HG02938 (cell line): Measurements from ENCODE around the gene LSP1.
"Not testable (repeated sequence)": the region's sequence is repeated elsewhere in the genome, so short reads cannot be mapped to it uniquely, and the experiment has no call there.

Experiments used
- ATAC-seq: cut with Tn5 transposase; IDR thresholded peaks from one replicate; pipeline ENCODE4 v1.9.1; 2021; ENCODE audit warnings: mild to moderate bottlenecking, moderate library complexity; ENCODE audit not compliant: unreplicated experiment

The LSP1 gene

GRCh38 chr11:1862588-1863351, 9.9 kb downstream of the LSP1 start:
- ATAC-seq: no peak

- ATAC-seq: no peak
These were observed 10.7 kb downstream of the LSP1 start for GRCh38 chr11:1863352-1864216.

- ATAC-seq: no peak
These were observed 11.3 kb downstream of the LSP1 start for GRCh38 chr11:1864231-1864630.

- ATAC-seq: no peak
These were observed 12.2 kb downstream of the LSP1 start for GRCh38 chr11:1864831-1865665.

GRCh38 chr11:1866226-1866625, 13.3 kb downstream of the LSP1 start:
- ATAC-seq: no peak

- no peak for ATAC-seq
These were observed 13.9 kb downstream of the LSP1 start for GRCh38 chr11:1866776-1867175.

GRCh38 chr11:1867381-1867780, 14.5 kb downstream of the LSP1 start:
- ATAC-seq: no peak

- ATAC-seq: no peak
These were observed 15.3 kb downstream of the LSP1 start for GRCh38 chr11:1868056-1868635.

GRCh38 chr11:1868636-1869291, 15.9 kb downstream of the LSP1 start:
- no peak for ATAC-seq

- ATAC-seq: no peak
These were observed 16.8 kb downstream of the LSP1 start for GRCh38 chr11:1869427-1870325.

GRCh38 chr11:1870326-1870696, 17.4 kb downstream of the LSP1 start:
- ATAC-seq: no peak

- no peak for ATAC-seq
These were observed 18.0 kb downstream of the LSP1 start for GRCh38 chr11:1870721-1871466.

- no peak for ATAC-seq
These were observed 18.6 kb downstream of the LSP1 start for GRCh38 chr11:1871531-1871930.

- ATAC-seq: no peak
These were observed 19.5 kb downstream of the LSP1 start for GRCh38 chr11:1872267-1872985.

GRCh38 chr11:1873048-1873812, 20.3 kb downstream of the LSP1 start:
- no peak for ATAC-seq

- not testable (repeated sequence) for ATAC-seq
These were observed 20.9 kb downstream of the LSP1 start for GRCh38 chr11:1873813-1874150.

- not testable (repeated sequence) for ATAC-seq
These were observed 21.7 kb downstream of the LSP1 start for GRCh38 chr11:1874441-1875092.
